ENCODE measurements around the gene CALU. TPM values are rescaled to one million over a fixed set of nuclear protein-coding genes. Genes with fewer than 3 reads are reported as not detected.

Gene CALU
- total RNA-seq (2014; rRNA removed; shearing (Covaris generic)) (1,466 and 1,589 TPM in 2 replicates), polyA plus RNA-seq (2016; fragmentation: Nextera tagmentation; extraction: Ambion mirVana) (1,706 and 1,740 TPM in 2 replicates)

GRCh38 chr7:128739048-128739962 lies at the start of gene CALU:
Gene CALU (plus strand): TSS chr7:128739359. CDS start chr7:128748584, 9,225 bp downstream.
- Histone ChIP-seq H3K27ac (peak within 1 kb of the TSS; percentile 99), H3K4me1 (ENCODE audit: insufficient read depth) (peaks cover 35% of the 10 kb centered on the region), H3K4me3 (peak within 1 kb of the TSS; percentile 98), H3K79me2 (ENCODE audit: insufficient read depth) (peaks cover 51% of the 10 kb centered on the region), H3K9ac (peak within 1 kb of the TSS; percentile 100), H3K9me3 (ENCODE audit: low read depth) (no peaks in the 10 kb centered on the region), H3F3A (ENCODE audit: insufficient read depth) (peaks cover 67% of the 10 kb centered on the region), H3K27me3 (replicated peaks; ENCODE audit: insufficient read depth) (no peaks in the 10 kb centered on the region), H2AFZ (peak within 1 kb of the TSS; percentile 68), H4K20me1 (ENCODE audit: insufficient read depth) (peaks cover 9% of the 10 kb centered on the region; the same call in 1 of the 2 replicates), H3K9me2 (ENCODE audit: insufficient read depth) (no peaks in the 10 kb centered on the region), H3K36me3 (ENCODE audit: low read depth) (peaks cover 9% of the 10 kb centered on the region; the same call in 1 of the 2 replicates), H3K4me2 (ENCODE audit: unreplicated experiment) (peak within 1 kb of the TSS; percentile 98)
- 0 to 1% methylated on average over 59 to 73 of the region's 74 CpGs for WGBS, 2 experiments (ENCODE audit: low coverage in 1 of 2, low lambda C conversion rate in 2 of 2, missing lambda C conversion rate in 2 of 2)
- DNase-seq, result peak; percentile 99
- in situ Hi-C loops (cut with MboI), result no loop called here
- TF ChIP-seq EZH2phosphoT487 (IDR thresholded peaks at IDR 0.05; ENCODE audit: insufficient read depth, low read depth) (no peak), EZH2 (IDR thresholded peaks at IDR 0.05; ENCODE audit: insufficient read depth, poor library complexity, severe bottlenecking) (no peak)

GRCh38 chr7:128691227-128691626 lies 47.9 kb upstream of the CALU start:
- in situ Hi-C loops (cut with MboI), result no loop called here
- no peak for DNase-seq
- no peaks in the 10 kb centered on the region for H3K4me1 ChIP-seq (ENCODE audit: insufficient read depth)
- no peaks in the 10 kb centered on the region for H3F3A ChIP-seq (ENCODE audit: insufficient read depth)
- no peaks in the 10 kb centered on the region for H3K27me3 ChIP-seq (replicated peaks; ENCODE audit: insufficient read depth)
- no peaks in the 10 kb centered on the region for H4K20me1 ChIP-seq (ENCODE audit: insufficient read depth)
- no peak overlapping the region for H2AFZ ChIP-seq
- H3K79me2 ChIP-seq (ENCODE audit: insufficient read depth), result no peaks in the 10 kb centered on the region
- no peak overlapping the region for H3K4me2 ChIP-seq (ENCODE audit: unreplicated experiment)
- H3K9me2 ChIP-seq (ENCODE audit: insufficient read depth), result no peaks in the 10 kb centered on the region
- H3K36me3 ChIP-seq (ENCODE audit: low read depth), result no peaks in the 10 kb centered on the region; the same call in 1 of the 2 replicates
- no peak overlapping the region for H3K9ac ChIP-seq
- 59 to 70% methylated on average over 1 of the region's 1 CpG for WGBS, 2 experiments (ENCODE audit: low coverage in 1 of 2, low lambda C conversion rate in 2 of 2, missing lambda C conversion rate in 2 of 2)
- H3K4me3 ChIP-seq, result no peak overlapping the region
- H3K9me3 ChIP-seq (ENCODE audit: low read depth), result no peaks in the 10 kb centered on the region
- H3K27ac ChIP-seq, result no peak overlapping the region
- no peak for TF ChIP-seq EZH2phosphoT487 (IDR thresholded peaks at IDR 0.05; ENCODE audit: insufficient read depth, low read depth)
- TF ChIP-seq EZH2 (IDR thresholded peaks at IDR 0.05; ENCODE audit: insufficient read depth, poor library complexity, severe bottlenecking), result no peak

- Histone ChIP-seq H3K4me2 (ENCODE audit: unreplicated experiment) (no peak overlapping the region), H3K9ac (no peak overlapping the region), H4K20me1 (ENCODE audit: insufficient read depth) (no peaks in the 10 kb centered on the region), H3K4me1 (ENCODE audit: insufficient read depth) (no peaks in the 10 kb centered on the region), H3K36me3 (ENCODE audit: low read depth) (no peaks in the 10 kb centered on the region), H2AFZ (no peak overlapping the region), H3K4me3 (no peak overlapping the region), H3K79me2 (ENCODE audit: insufficient read depth) (no peaks in the 10 kb centered on the region), H3K9me3 (ENCODE audit: low read depth) (no peaks in the 10 kb centered on the region), H3F3A (ENCODE audit: insufficient read depth) (no peaks in the 10 kb centered on the region), H3K9me2 (ENCODE audit: insufficient read depth) (no peaks in the 10 kb centered on the region), H3K27me3 (replicated peaks; ENCODE audit: insufficient read depth) (no peaks in the 10 kb centered on the region), H3K27ac (no peak overlapping the region)
- no peak for TF ChIP-seq EZH2phosphoT487 (IDR thresholded peaks at IDR 0.05; ENCODE audit: insufficient read depth, low read depth)
- in situ Hi-C loops (cut with MboI), result no loop called here
- DNase-seq, result no peak
- 95 to 96% methylated on average over 7 of the region's 7 CpGs for WGBS, 2 experiments (ENCODE audit: low coverage in 1 of 2, low lambda C conversion rate in 2 of 2, missing lambda C conversion rate in 2 of 2)
Measured at GRCh38 chr7:128692623-128693270, 46.4 kb upstream of the CALU start.

- DNase-seq, result no peak
- no peak for TF ChIP-seq EZH2 (IDR thresholded peaks at IDR 0.05; ENCODE audit: insufficient read depth, poor library complexity, severe bottlenecking)
- no peak for TF ChIP-seq EZH2phosphoT487 (IDR thresholded peaks at IDR 0.05; ENCODE audit: insufficient read depth, low read depth)
- H3K79me2 ChIP-seq (ENCODE audit: insufficient read depth), result no peaks in the 10 kb centered on the region
Measured at GRCh38 chr7:128693373-128694015, 45.7 kb upstream of the CALU start.

More at GRCh38 chr7:128693373-128694015, 45.7 kb upstream of the CALU start:
- no peak overlapping the region for H2AFZ ChIP-seq
- WGBS, 2 experiments (ENCODE audit: low coverage in 1 of 2, low lambda C conversion rate in 2 of 2, missing lambda C conversion rate in 2 of 2), result 77 to 78% methylated on average over 19 of the region's 19 CpGs
- H3K9me3 ChIP-seq (ENCODE audit: low read depth), result no peaks in the 10 kb centered on the region
- in situ Hi-C loops (cut with MboI), result no loop called here
- no peak overlapping the region for H3K9ac ChIP-seq
- H4K20me1 ChIP-seq (ENCODE audit: insufficient read depth), result no peaks in the 10 kb centered on the region
- H3K4me3 ChIP-seq, result no peak overlapping the region
- H3K36me3 ChIP-seq (ENCODE audit: low read depth), result no peaks in the 10 kb centered on the region
- H3K27ac ChIP-seq, result no peak overlapping the region
- H3K4me1 ChIP-seq (ENCODE audit: insufficient read depth), result no peaks in the 10 kb centered on the region
- no peak overlapping the region for H3K4me2 ChIP-seq (ENCODE audit: unreplicated experiment)
- H3K9me2 ChIP-seq (ENCODE audit: insufficient read depth), result no peaks in the 10 kb centered on the region
- H3K27me3 ChIP-seq (replicated peaks; ENCODE audit: insufficient read depth), result no peaks in the 10 kb centered on the region
- no peaks in the 10 kb centered on the region for H3F3A ChIP-seq (ENCODE audit: insufficient read depth)

All from GM23248 (cell line).